IgD-negative memory B cell (primary cell): ENCODE results near the gene PIK3R5. TPM values are rescaled to one million over a fixed set of nuclear protein-coding genes. Genes with fewer than 3 reads are reported as not detected.

Experiments used
- H3K27ac Mint-ChIP-seq, 3 donors: one replicate each; pipeline ENCODE4 v1.8.0; 2020 to 2022; ENCODE audit warnings: mild to moderate bottlenecking in 3 of 3, mixed read lengths in 3 of 3, moderate library complexity in 1 of 3
- H3K27me3 Mint-ChIP-seq: one replicate; pipeline ENCODE4 v1.8.0; 2021; ENCODE audit warnings: mixed read lengths
- H3K36me3 Mint-ChIP-seq: one replicate; pipeline ENCODE4 v1.8.0; 2020; ENCODE audit warnings: mild to moderate bottlenecking, mixed read lengths
- H3K4me1 Mint-ChIP-seq, 3 donors: one replicate each; pipeline ENCODE4 v1.8.0; 2020 to 2022; ENCODE audit warnings: mixed read lengths in 3 of 3, mild to moderate bottlenecking in 1 of 3
- H3K4me3 Mint-ChIP-seq, 4 donors: one replicate each; pipeline ENCODE4 v1.8.0; 2020 to 2022; ENCODE audit warnings: mild to moderate bottlenecking in 4 of 4, mixed read lengths in 4 of 4, moderate library complexity in 3 of 4
- H3K9me3 Mint-ChIP-seq, 3 donors: one replicate each; pipeline ENCODE4 v1.8.0; 2020 to 2021; ENCODE audit warnings: mixed read lengths in 3 of 3, mild to moderate bottlenecking in 1 of 3
- polyA plus RNA-seq: library from polyadenylated mRNA; unstranded; fragments of 300-500 nt; fragmentation: Illumina TruSeq; gene quantifications from one replicate; pipeline ENCODE4 v1.2.3, GENCODE V29; 2021

PIK3R5 gene
- polyA plus RNA-seq, 1 donor from 2014 or later, result 30.7 TPM

DNA sequence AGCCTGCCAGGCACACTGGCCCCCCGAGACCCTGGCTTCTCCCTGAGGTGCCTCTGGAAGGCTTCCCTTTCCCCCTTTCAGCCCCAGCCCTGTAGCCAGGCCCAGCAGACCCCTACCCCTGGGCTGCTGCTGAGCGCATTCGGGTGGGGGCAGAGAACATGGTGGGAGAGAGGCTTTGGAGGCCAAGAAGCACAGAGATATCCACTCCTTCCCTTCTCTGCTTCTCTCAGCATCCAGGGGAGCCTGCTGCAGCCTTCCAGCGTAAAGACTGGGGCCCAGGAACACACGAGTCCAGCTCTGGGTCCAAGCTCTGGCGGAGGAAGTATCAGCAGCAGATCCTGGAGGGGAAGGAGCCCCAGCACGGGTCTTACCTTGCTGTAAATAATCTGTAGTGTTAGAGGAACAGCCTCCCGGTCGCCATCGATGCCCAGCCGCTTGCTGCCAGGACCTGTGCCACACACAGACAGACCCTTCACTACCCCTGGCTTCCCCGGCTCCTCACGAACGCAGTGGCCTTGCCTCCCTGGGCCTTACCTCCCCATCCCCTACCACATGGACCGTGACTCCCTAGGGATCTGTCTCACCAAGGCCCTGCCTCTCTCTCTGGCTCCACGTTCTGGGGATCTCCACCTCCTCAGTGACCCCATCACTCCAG, 81.0 kb downstream of the PIK3R5 start:
- peak overlapping the region in 1 of 3 donors; percentile 93 for H3K27ac Mint-ChIP-seq
- peak overlapping the region in 1 of 4 donors; percentile 33 for H3K4me3 Mint-ChIP-seq
- H3K36me3 Mint-ChIP-seq, result peaks cover 5% of the 10 kb centered on the region
- peaks cover 0 to 2% (median 0%) of the 10 kb centered on the region in 3 donors for H3K4me1 Mint-ChIP-seq
- H3K27me3 Mint-ChIP-seq, result no peaks in the 10 kb centered on the region
- H3K9me3 Mint-ChIP-seq, result no peaks in the 10 kb centered on the region

GRCh38 chr17:8883353-8883752, 82.2 kb downstream of the PIK3R5 start:
- peaks cover 0 to 2% (median 0%) of the 10 kb centered on the region in 3 donors for H3K4me1 Mint-ChIP-seq
- H3K9me3 Mint-ChIP-seq, result no peaks in the 10 kb centered on the region
- H3K36me3 Mint-ChIP-seq, result peaks cover 9% of the 10 kb centered on the region
- H3K4me3 Mint-ChIP-seq, result no peak overlapping the region
- H3K27ac Mint-ChIP-seq, result no peak overlapping the region
- H3K27me3 Mint-ChIP-seq, result no peaks in the 10 kb centered on the region

DNA sequence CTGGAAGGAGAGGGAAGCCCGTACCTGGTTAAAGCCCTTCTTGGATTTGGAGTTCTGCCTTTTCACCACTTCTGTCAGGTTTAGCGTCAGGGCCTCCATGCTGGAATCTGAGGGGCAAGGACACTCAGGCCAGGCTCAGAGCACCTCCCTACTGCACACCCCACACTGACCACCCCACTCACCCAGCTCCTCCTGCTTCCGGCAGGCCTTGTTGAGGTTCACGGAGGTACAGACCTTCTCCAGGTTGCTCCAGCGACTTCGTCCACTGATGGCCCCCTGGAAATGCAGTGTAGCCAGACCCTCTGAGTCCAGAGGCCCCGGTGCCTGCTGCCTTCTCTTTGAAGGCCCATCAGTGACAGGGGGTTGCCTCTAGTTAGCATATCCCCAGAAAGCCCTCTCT, 83.9 kb downstream of the PIK3R5 start:
- no peaks in the 10 kb centered on the region for H3K9me3 Mint-ChIP-seq
- H3K27me3 Mint-ChIP-seq, result no peaks in the 10 kb centered on the region
- peaks cover 13% of the 10 kb centered on the region for H3K36me3 Mint-ChIP-seq
- H3K27ac Mint-ChIP-seq, result peak overlapping the region in 1 of 3 donors; percentile 69
- H3K4me3 Mint-ChIP-seq, result no peak overlapping the region
- peaks cover 0 to 4% (median 0%) of the 10 kb centered on the region in 3 donors for H3K4me1 Mint-ChIP-seq

- no peaks in the 10 kb centered on the region for H3K9me3 Mint-ChIP-seq
- H3K36me3 Mint-ChIP-seq, result peaks cover 13% of the 10 kb centered on the region
- peak overlapping the region in 1 of 4 donors; percentile 54 for H3K4me3 Mint-ChIP-seq
- H3K4me1 Mint-ChIP-seq, result peaks cover 0 to 4% (median 0%) of the 10 kb centered on the region in 3 donors
- peak overlapping the region in 2 of 3 donors; percentile 48 to 94 for H3K27ac Mint-ChIP-seq
- H3K27me3 Mint-ChIP-seq, result no peaks in the 10 kb centered on the region
Measured at GRCh38 chr17:8880466-8880865, 85.0 kb downstream of the PIK3R5 start.

DNA sequence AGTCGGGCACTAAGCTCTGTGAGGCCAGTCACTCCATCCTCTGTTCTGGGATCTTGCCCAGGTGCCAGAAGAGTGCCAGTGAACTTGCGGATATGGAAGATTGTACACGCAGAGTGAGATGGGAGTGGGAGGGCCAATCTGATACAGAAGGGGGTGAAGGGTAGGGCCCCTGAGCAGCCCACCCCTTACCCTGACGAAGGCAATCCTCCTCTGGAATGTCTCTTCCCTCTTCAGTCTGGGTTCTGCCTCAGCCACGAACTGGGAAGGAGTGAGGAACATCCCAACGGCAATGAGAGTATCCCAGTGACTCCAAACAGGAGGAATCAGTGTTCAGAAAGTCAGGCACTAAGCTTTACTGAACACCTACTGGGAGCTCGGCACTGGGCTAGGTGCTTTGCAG, 86.1 kb downstream of the PIK3R5 start:
- no peaks in the 10 kb centered on the region for H3K27me3 Mint-ChIP-seq
- H3K9me3 Mint-ChIP-seq, result no peaks in the 10 kb centered on the region
- peaks cover 15% of the 10 kb centered on the region for H3K36me3 Mint-ChIP-seq
- H3K4me1 Mint-ChIP-seq, result peaks cover 0 to 6% (median 0%) of the 10 kb centered on the region in 3 donors
- no peak overlapping the region for H3K4me3 Mint-ChIP-seq
- peak overlapping the region in 1 of 3 donors; percentile 69 for H3K27ac Mint-ChIP-seq

GRCh38 chr17:8877984-8878383, 87.5 kb downstream of the PIK3R5 start:
- no peaks in the 10 kb centered on the region for H3K9me3 Mint-ChIP-seq
- peak overlapping the region in 1 of 3 donors; percentile 82 for H3K27ac Mint-ChIP-seq
- peaks cover 0 to 8% (median 3%) of the 10 kb centered on the region in 3 donors for H3K4me1 Mint-ChIP-seq
- peaks cover 14% of the 10 kb centered on the region for H3K36me3 Mint-ChIP-seq
- no peak overlapping the region for H3K4me3 Mint-ChIP-seq
- no peaks in the 10 kb centered on the region for H3K27me3 Mint-ChIP-seq

GRCh38 chr17:8875957-8876356, 89.5 kb downstream of the PIK3R5 start:
- no peaks in the 10 kb centered on the region for H3K27me3 Mint-ChIP-seq
- peak overlapping the region in 1 of 3 donors; percentile 50 for H3K27ac Mint-ChIP-seq
- H3K36me3 Mint-ChIP-seq, result peaks cover 14% of the 10 kb centered on the region
- peaks cover 0 to 8% (median 3%) of the 10 kb centered on the region in 3 donors for H3K4me1 Mint-ChIP-seq
- H3K9me3 Mint-ChIP-seq, result no peaks in the 10 kb centered on the region
- peak overlapping the region in 1 of 4 donors; percentile 23 for H3K4me3 Mint-ChIP-seq

DNA sequence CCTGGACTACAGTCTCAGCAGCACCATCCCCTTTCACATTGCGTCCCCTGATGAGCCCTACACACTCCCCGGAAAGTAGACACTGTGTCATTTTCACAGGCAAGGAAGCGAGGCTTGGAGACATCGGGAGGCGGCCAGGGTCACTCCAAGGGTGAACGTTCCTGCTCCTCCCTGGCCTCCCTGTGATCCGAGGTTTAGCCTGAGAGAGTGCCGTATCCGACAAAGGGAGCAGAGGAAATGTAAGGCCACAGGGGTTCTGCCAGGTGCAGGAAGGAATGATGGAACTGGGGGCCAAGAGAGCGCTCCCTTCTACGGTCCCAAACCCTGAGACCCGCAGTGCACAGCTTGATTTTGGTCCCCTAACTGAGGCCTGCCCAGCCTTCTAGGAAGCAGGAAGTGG, 90.1 kb downstream of the PIK3R5 start:
- no peak overlapping the region for H3K27ac Mint-ChIP-seq

GRCh38 chr17:8873801-8874715, 91.4 kb downstream of the PIK3R5 start:
- Mint-ChIP-seq H3K36me3 (peaks cover 8% of the 10 kb centered on the region), H3K27ac (peak overlapping the region in 2 of 3 donors; percentile 31 to 39), H3K4me3 (no peak overlapping the region), H3K27me3 (no peaks in the 10 kb centered on the region), H3K9me3 (peaks cover 0 to 1% (median 0%) of the 10 kb centered on the region in 3 donors), H3K4me1 (peaks cover 0 to 8% (median 3%) of the 10 kb centered on the region in 3 donors)

More for the DNA sequence above, 90.1 kb downstream of the PIK3R5 start:
- Mint-ChIP-seq H3K27me3 (no peaks in the 10 kb centered on the region), H3K4me3 (no peak overlapping the region), H3K4me1 (peaks cover 0 to 8% (median 3%) of the 10 kb centered on the region in 3 donors), H3K9me3 (peaks cover 0 to 1% (median 0%) of the 10 kb centered on the region in 3 donors), H3K36me3 (peaks cover 14% of the 10 kb centered on the region)

GRCh38 chr17:8872705-8873435, 92.6 kb downstream of the PIK3R5 start:
- Mint-ChIP-seq H3K36me3 (peaks cover 5% of the 10 kb centered on the region), H3K4me3 (no peak overlapping the region), H3K27ac (peak overlapping the region; percentile 23 to 62 (median 50)), H3K4me1 (peaks cover 3 to 15% (median 10%) of the 10 kb centered on the region in 3 donors), H3K27me3 (no peaks in the 10 kb centered on the region), H3K9me3 (peaks cover 0 to 1% (median 0%) of the 10 kb centered on the region in 3 donors)

- peaks cover 5% of the 10 kb centered on the region for H3K36me3 Mint-ChIP-seq
- H3K27me3 Mint-ChIP-seq, result no peaks in the 10 kb centered on the region
- H3K27ac Mint-ChIP-seq, result peak overlapping the region in 2 of 3 donors; percentile 23 to 27
- H3K4me1 Mint-ChIP-seq, result peaks cover 10 to 18% (median 16%) of the 10 kb centered on the region in 3 donors
- H3K4me3 Mint-ChIP-seq, result no peak overlapping the region
- H3K9me3 Mint-ChIP-seq, result peaks cover 0 to 1% (median 0%) of the 10 kb centered on the region in 3 donors
Measured at GRCh38 chr17:8872036-8872704, 93.3 kb downstream of the PIK3R5 start.

DNA sequence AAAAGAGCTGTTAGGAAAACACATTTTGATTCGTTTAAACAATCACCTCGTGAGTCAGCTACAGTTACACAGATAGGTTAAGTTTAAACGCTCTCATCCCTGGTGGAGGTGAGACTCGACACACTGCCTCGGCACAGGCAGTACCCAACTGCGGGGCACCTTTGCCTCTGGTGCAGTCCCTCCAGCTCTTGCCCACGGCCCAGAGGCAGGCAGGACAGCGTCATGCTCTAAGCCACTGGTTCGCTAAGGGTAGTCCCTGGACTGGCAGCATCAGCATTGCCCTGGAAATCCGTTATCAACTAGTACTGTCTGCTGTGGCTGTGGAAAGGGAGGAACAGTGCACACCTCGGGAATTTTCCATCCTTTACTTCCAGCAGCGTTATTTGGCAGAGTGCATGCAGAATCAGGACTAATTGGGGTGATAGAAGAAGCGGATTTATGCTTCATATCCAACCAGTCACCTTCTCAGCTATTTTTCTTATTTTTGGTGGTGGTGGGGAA, 94.4 kb downstream of the PIK3R5 start:
- Mint-ChIP-seq H3K36me3 (peaks cover 2% of the 10 kb centered on the region), H3K4me1 (peaks cover 17 to 24% (median 21%) of the 10 kb centered on the region in 3 donors), H3K9me3 (peaks cover 0 to 1% (median 0%) of the 10 kb centered on the region in 3 donors), H3K4me3 (no peak overlapping the region), H3K27ac (no peak overlapping the region), H3K27me3 (no peaks in the 10 kb centered on the region)

DNA sequence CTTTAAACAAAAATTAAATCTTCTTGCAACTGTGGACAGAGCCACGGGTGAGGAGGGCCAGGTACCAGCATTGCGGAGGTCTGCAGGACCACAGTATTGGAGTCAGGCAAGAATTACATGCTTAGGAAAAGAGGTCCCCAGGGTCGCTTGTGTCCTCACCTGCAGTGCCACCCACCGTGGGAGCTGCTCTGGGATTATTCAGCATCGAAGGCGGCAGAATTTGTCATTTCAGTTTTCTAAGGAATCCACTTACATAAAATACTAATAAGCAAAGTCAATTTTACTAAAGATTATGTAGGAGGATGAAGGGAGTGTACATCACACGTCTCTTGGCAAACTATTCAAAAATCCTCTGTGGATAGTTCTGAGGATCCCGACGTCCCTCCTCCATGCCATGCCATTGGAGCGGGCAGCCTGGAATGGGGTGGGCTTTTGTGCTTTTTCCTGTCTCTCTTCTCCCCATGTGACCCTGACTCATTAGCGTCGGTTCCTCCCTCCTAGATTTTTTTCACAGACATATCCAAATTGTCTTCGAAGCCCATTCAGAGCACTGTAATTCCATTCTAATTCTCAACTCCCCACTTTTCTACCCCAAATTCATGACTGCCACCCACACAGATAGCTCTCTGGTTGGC, 95.0 kb downstream of the PIK3R5 start:
- peaks cover 2% of the 10 kb centered on the region for H3K36me3 Mint-ChIP-seq
- peaks cover 0 to 1% (median 0%) of the 10 kb centered on the region in 3 donors for H3K9me3 Mint-ChIP-seq
- H3K4me3 Mint-ChIP-seq, result no peak overlapping the region
- no peak overlapping the region for H3K27ac Mint-ChIP-seq
- H3K4me1 Mint-ChIP-seq, result peaks cover 17 to 24% (median 21%) of the 10 kb centered on the region in 3 donors
- no peaks in the 10 kb centered on the region for H3K27me3 Mint-ChIP-seq
